Activated CD4-positive, alpha-beta T cell treated with anti-CD3 and anti-CD28 coated beads, Interleukin-2, amount 50 U/mL, for 16 hours (primary cell): ENCODE data around the gene HOXB6.

Experiments
- DNase-seq: peaks from one replicate; pipeline ENCODE4 v3.0.0-alpha.2; 2020

Gene HOXB6

GRCh38 chr17:48609033-48609432, 4.2 kb upstream of the HOXB6 start:
- DNase-seq: no peak

- no peak for DNase-seq
Observed at GRCh38 chr17:48608494-48608834, 3.7 kb upstream of the HOXB6 start.

DNA sequence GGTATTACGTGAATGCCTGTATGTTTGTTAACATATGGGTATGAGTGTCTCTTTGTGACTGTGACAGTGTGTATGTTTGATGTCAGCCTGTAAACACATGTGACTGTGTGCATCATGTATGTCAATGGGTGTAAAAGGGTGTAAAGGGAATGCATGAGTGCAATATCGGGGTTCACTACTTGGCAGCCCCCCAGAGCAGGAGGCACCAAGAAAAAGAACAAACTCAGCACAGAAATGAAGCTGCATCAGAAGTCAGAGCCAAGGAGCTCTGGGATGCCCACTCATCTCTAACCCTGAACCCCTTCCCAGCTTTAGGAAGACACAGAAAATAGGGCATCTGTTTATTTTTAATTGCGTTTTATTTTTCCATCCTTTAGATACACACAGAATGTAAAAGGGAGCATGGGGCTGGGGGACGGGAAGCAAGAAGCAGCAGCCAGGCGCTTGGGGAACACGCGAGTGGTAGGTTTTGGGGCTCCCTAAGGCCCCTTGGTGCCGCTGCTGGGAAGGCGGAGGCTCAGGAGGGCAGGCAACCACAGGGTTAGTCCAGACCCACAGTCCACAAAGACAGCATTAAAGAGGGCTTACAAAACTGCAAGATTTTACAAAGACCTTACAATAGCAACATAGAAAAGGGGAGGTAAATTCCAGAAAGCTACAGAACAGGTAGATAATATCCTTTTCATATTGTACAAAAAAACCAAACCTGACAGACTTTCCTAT, 2.3 kb upstream of the HOXB6 start:
- no peak for DNase-seq

- no peak for DNase-seq
Observed at GRCh38 chr17:48605991-48606891, 1.5 kb upstream of the HOXB6 start.

GRCh38 chr17:48605409-48605919, 678 bp upstream of the HOXB6 start:
- DNase-seq: no peak

GRCh38 chr17:48603959-48604769, 622 bp downstream of the HOXB6 start:
- no peak for DNase-seq

DNA sequence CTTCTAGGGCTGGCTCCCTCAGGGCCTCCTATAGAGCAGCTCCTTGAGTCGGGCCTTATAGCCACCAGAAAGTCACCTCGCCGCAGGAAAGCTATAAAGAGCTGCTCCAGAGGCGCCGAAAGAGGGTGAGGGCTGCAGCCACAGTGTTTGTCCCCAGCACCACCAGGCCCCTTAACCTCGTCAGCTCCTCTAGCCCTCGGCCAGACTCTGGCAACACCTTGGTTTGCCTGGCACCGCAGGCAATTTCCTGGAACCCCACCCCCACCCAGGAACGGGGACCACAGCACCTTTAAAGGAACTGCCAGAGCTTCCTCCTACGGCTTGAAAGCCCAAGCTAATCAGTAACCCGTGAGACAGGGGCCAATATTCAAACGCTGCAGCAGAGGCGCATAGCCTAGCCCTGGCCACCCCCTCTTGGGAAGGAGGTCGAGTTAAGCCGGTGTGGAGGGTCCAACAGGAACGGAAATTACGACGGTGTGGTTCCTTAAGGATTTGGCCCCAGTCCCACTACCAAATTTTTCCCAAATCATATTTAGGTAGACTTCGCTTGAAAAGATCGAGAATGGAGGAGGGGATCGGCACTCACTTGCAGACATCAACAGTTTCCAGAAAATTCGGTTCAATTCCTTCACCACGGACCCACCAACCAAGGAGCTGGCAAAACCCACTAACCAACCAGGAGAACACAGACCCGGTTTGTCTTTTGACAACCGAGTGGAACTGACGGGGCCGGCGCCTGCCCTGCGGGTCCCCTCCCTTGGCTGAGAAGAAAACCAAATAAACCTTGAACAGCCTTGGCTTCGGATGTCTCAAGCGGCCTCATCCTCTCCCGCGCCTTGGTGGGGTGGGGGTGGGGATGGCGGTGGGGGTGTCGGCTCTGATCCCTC, 3.0 kb downstream of the HOXB6 start:
- DNase-seq: no peak

DNA sequence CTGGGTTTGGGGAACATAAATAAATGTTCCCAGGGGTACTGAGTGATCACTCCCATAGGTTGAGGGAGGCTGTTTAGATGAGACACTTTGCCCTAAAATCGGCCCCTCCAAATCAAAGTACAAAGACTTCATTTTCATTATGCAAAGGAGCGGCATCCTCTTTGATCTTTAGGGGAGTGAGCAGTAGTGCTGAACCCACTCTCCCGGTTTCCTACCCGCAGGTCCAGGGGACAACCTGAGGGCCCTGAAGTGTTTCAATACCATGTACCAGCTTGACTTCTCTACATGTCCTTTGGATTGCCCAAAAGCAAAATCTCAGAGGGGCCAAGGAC, 3.6 kb downstream of the HOXB6 start:
- no peak for DNase-seq

DNA sequence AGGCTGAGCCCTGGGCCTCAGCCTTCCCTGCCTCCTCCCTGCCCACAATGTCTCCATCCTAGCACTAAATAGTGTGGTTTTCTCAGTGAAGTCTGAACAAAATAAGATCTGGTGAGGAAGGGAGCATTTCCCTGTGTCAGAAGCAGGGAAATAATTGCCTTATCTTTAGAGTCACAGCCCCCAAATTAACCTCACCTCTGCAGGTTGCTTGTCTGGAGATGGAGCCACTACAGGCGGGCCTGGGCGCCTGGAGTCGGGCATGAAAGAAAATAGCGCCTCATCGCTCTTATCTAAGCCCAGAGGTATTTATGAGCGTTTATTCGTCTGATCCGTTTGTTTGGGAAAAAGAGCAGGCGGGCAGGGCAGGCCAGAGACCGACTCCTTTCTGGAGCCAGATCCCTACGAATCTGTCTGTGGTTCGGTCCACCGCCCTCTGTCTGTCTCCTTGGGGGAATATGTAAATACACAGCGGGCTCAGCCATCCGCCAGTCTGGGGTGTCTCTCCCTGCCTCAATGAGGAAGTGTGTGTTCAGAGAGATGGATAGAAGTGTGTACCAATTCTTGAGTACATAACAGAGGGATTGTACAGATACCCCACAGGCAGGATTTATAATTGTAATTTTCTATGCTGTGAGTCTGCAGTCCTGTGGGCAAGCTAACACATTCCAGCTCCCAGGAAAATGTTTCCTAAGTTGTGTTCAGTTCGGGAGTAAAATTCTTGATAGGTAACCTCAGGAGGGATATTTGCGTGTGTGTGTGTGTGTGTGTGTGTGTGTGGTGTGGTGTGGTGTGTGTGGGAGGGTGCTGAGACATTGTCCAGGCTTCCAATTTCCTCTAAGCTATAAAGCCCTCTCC, 4.3 kb downstream of the HOXB6 start:
- DNase-seq: no peak

- no peak for DNase-seq
Observed at GRCh38 chr17:48599354-48599753, 5.4 kb downstream of the HOXB6 start.

DNA sequence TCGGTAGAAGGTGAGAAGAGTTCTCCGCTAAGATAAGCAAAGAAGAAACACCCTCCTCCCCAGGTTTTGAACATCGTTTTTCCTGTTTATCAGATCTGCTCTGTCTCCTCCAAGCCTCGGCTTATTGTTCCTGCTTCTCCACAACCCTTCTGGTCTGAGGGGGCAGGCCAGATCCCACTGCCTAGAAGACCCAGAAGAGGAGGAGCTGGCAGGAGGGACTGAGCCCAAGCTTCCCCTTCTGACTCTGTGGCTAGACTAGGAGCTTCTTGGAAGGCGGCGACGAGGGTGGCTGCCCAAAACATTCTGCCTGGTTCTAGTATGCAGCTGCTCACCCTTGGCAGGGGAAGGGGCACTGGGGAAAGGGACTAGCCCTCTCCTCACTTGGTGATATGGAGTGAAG, 6.0 kb downstream of the HOXB6 start:
- no peak for DNase-seq

DNA sequence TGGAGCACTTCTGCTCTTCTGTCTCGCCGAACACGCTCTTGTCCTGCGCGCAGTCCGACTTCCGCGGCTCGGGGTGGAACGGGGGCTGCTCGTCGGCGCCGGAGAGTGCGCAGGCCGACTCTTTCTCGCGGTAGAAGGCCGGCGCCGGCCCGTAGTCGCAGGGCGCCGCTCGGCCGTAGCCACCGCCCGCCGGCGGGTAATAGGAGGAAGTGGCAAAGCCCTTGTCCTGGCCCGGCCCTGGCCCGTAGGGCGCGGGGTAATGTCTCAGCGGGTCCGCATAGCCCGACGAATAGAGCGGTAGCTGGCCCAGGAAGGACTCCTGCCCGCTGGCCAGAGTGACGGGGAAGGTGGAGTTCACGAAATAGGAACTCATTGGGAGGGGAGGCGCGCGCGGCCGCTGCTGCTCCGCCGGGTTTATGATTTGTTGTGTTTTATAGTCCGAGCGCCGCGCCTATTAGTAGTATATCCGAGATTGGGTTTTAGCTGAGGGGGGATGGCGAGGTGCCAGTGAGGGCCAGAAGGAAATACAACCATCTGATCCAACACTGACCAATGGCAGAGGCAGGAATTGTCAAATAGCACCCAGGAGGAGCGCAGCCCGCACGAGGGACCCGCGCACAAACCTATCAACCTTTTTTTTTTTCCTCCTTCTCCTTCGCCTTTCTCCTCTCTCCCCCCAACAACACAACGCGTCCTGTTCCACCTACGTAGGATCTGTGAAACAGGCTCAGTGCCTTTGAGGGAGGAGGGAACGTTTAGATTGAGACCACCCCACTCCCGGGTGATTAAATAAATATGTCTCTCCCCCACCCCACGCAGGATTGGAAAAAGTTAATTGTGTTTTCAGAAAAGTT, 6.8 kb downstream of the HOXB6 start:
- peak; percentile 28 for DNase-seq

DNA sequence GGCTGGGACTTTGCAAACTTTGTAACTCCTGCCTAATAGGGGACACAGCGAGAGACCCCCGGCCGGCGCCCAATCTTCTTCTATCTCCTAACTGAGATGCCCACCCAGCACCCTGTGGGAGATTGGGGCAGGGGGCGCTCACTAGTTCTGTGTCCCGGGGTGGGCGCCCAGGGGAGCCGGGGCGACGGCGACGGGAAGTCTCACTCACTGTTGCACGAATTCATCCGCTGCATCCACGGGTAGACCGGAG, 7.3 kb downstream of the HOXB6 start:
- no peak for DNase-seq

GRCh38 chr17:48596735-48597527, 7.9 kb downstream of the HOXB6 start:
- no peak for DNase-seq

GRCh38 chr17:48596000-48596734, 8.6 kb downstream of the HOXB6 start:
- peak; percentile 36 for DNase-seq

GRCh38 chr17:48595278-48595999, 9.3 kb downstream of the HOXB6 start:
- no peak for DNase-seq

DNA sequence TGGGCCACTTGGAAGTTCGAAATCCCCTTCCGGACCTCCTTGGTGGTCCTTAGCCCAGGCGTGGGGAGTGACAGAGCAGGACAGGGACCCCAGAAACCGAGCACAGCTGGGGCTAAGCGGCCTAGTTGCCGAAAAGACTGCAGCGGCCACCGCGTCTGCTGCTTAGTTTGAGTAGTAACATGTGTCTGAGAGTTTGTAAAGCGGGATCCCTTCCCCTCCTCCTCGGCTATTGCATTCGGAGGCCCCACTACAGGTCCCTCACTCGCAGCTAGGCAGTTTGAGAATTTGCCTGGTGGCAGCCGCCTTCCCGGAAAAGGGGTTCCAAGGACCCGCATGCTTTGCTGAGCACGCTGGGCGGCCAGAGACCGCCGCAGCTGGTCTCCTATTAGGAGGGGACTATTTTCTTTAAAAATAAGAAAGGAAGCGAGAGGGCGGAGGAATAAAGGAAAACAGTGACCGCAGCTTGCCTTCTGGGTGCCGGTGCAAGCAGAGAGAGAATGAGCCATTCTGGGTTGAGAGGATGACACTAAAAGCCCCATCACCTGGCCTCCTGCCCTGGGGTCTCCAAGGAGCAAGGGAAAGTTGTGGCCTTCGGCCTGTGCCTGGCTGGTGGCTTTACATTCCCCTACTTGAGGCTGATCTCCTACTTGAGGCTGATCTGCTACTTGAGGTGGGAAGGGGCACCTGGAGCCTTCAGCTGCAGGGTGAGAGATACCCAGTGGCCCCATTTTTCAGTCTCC, 10.1 kb downstream of the HOXB6 start:
- DNase-seq: no peak
